Measurements from ENCODE around the gene BAIAP2L2. TPM values are rescaled to one million over a fixed set of nuclear protein-coding genes. Genes with fewer than 3 reads are reported as not detected.

The BAIAP2L2 gene
- total and polyA plus RNA-seq, 2 of the 4 experiments (the other 2 are of a cell fraction) = 0.18 to 0.46 TPM

DNA sequence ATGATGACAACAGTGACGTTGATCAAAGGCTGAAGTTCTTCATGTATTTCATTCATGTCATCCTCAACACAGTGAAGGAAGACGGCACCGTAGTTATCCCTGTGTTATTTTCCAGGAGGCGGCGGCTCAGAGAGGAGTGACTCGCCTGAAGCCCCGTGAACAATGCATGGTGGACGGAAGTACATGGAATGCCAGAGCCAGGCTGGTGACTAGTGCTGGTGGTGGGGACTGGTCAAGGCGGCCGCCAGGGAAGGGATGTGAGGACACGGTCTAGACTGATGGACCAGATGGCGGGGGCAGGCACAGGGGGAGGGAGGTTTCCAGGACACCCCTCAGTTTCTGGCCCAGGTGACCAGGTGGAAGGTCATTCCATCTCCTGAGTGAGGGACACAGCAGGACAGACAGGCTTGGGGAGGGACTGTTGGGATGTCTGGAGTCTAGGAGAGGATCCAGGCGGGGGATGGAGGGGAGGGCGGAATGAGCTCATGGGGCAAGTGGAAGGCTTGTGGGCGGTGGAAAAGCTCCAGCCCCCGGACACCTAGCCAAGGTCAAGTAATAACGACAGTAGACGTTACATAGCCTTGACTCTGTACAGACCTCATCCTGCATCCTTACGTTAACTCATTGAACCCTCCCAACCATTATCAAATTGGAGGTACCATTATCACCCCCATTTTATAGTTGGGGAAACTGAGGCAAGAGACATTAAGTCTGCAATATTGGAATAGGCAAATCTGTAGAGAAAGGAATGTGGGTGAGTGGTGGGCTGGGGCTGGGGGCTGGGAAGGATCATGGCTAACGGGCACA is 69.3 kb downstream of the BAIAP2L2 start:
- in situ Hi-C loops (cut with MboI; ENCODE audit: low sequenced_read_pairs) (no loop called here), dilution Hi-C loops (cut with HindIII; ENCODE audit: low sequenced_read_pairs, unreplicated experiment) (no loop called here), intact Hi-C loops (cut with micrococcal nuclease) (no loop called here)
- 0 out of 2 replicates have a peak overlapping the region, but pooled peaks have one; percentile 44 for H2BK20ac ChIP-seq (ENCODE audit: low read depth, low read length)
- POLR2A ChIA-PET (ENCODE audit: unreplicated experiment) = interaction anchor here (0.7 kb wide), 1 partner anchor 16 kb away, joined by 10 read pairs; no protein-coding TSS in a partner anchor
- H4K20me1 ChIP-seq (ENCODE audit: insufficient read depth, low read length) = no peaks in the 10 kb centered on the region
- no peak overlapping the region for H3K56ac ChIP-seq (ENCODE audit: extremely low read depth, insufficient read depth, low read length)
- 73% methylated on average over 11 of the region's 20 CpGs; no CpG with 5 or more reads in 1 of the 2 experiments for WGBS, 2 experiments (ENCODE audit: extremely low coverage in 2 of 2, insufficient read length in 1 of 2)
- TF ChIP-seq MXI1 (IDR thresholded peaks at IDR 0.05; ENCODE audit: borderline replicate concordance, low read depth, low read length) (no peak), SMC3 (IDR thresholded peaks at IDR 0.05; ENCODE audit: low read depth, low read length) (no peak), RFX5 (IDR thresholded peaks at IDR 0.05; ENCODE audit: low read depth, low read length) (no peak), NFE2L2 (IDR thresholded peaks at IDR 0.05; ENCODE audit: low read depth, low read length) (no peak), MAZ (IDR thresholded peaks at IDR 0.05; ENCODE audit: borderline replicate concordance, low read depth, low read length) (no peak), BHLHE40 (IDR thresholded peaks at IDR 0.05; ENCODE audit: low read depth, low read length) (no peak), MAFK (IDR thresholded peaks at IDR 0.05; ENCODE audit: low read depth, low read length) (no peak), CHD1 (IDR thresholded peaks at IDR 0.05; ENCODE audit: low read depth, low read length) (no peak), POLR2A (IDR thresholded peaks at IDR 0.05; ENCODE audit: low read depth, low read length) (no peak), FOS (IDR thresholded peaks at IDR 0.05; ENCODE audit: low read depth, low read length) (no peak)
- TF ChIP-seq, protein P1, sequence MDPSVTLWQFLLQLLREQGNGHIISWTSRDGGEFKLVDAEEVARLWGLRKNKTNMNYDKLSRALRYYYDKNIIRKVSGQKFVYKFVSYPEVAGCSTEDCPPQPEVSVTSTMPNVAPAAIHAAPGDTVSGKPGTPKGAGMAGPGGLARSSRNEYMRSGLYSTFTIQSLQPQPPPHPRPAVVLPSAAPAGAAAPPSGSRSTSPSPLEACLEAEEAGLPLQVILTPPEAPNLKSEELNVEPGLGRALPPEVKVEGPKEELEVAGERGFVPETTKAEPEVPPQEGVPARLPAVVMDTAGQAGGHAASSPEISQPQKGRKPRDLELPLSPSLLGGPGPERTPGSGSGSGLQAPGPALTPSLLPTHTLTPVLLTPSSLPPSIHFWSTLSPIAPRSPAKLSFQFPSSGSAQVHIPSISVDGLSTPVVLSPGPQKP (IDR thresholded peaks at IDR 0.05; ENCODE audit: borderline replicate concordance, low read depth, low read length) = no peak
- TF ChIP-seq, protein P2, sequence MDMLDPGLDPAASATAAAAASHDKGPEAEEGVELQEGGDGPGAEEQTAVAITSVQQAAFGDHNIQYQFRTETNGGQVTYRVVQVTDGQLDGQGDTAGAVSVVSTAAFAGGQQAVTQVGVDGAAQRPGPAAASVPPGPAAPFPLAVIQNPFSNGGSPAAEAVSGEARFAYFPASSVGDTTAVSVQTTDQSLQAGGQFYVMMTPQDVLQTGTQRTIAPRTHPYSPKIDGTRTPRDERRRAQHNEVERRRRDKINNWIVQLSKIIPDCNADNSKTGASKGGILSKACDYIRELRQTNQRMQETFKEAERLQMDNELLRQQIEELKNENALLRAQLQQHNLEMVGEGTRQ (IDR thresholded peaks at IDR 0.05; ENCODE audit: low read depth, low read length) = no peak
- H2AFZ ChIP-seq (replicated peaks; ENCODE audit: low read length, poor library complexity) = peak overlapping the region; percentile 43
- no peaks in the 10 kb centered on the region for H3K9me3 ChIP-seq (ENCODE audit: control insufficient read depth, insufficient read depth, low read length)
- 0 out of 2 replicates have a peak, but pooled peaks cover 11% of the 10 kb centered on the region for H3K9me1 ChIP-seq (ENCODE audit: insufficient read depth, low read length)
- peaks cover 2% of the 10 kb centered on the region; the same call in 1 of the 2 replicates for H3K27me3 ChIP-seq (ENCODE audit: control insufficient read depth, insufficient read depth, low read length)
- BruUV-seq (replicated peaks) = no TSS peak
- no peak overlapping the region for H2AK9ac ChIP-seq (replicated peaks; ENCODE audit: low read depth, low read length, poor library complexity)
- no peak overlapping the region for H3K27ac ChIP-seq (ENCODE audit: insufficient read depth, low read length)
- no peak overlapping the region for H4K8ac ChIP-seq (ENCODE audit: low read depth in 2 of 2, low read length in 2 of 2)
- H3K9ac ChIP-seq (ENCODE audit: low read depth, low read length) = no peak overlapping the region
- H2BK5ac ChIP-seq (ENCODE audit: low read depth, low read length, poor library complexity, severe bottlenecking) = no peak overlapping the region
- H3K4me3 ChIP-seq (ENCODE audit: insufficient read depth, low read depth, low read length) = no peak overlapping the region
- H3K4me1 ChIP-seq (ENCODE audit: control insufficient read depth, insufficient read depth, low read length) = no peaks in the 10 kb centered on the region
- H3K18ac ChIP-seq (ENCODE audit: low read depth, low read length) = no peak overlapping the region
- DNase-seq = peak; percentile 35
- no peaks in the 10 kb centered on the region for H3K79me1 ChIP-seq (ENCODE audit: low read depth in 1 of 2, low read length in 2 of 2)
- H3K23ac ChIP-seq (ENCODE audit: low read depth, low read length) = no peak overlapping the region
- H4K91ac ChIP-seq (ENCODE audit: insufficient read depth, low read depth, low read length) = no peak overlapping the region
- no peak overlapping the region for H4K5ac ChIP-seq (ENCODE audit: low read depth, low read length)
- H3K36me3 ChIP-seq (ENCODE audit: control insufficient read depth, insufficient read depth, low read length) = no peaks in the 10 kb centered on the region
- no peak overlapping the region for H3K4ac ChIP-seq (ENCODE audit: low read depth, low read length)
- no peak overlapping the region for H3K4me2 ChIP-seq (ENCODE audit: low read depth, low read length)
- H2BK120ac ChIP-seq (ENCODE audit: low read depth, low read length) = no peak overlapping the region
- ATAC-seq (ENCODE audit: low read depth) = no peak
- CTCF ChIA-PET = no interaction called here
- H2BK15ac ChIP-seq (ENCODE audit: low read depth, low read length) = no peak overlapping the region
- H2AK5ac ChIP-seq (ENCODE audit: low read depth, low read length) = peak overlapping the region; percentile 28; the same call in 1 of the 2 replicates
- H3K14ac ChIP-seq (replicated peaks; ENCODE audit: low read depth, low read length) = no peak overlapping the region

Measured in IMR-90 (cell line).